PC-3 (cell line): ENCODE measurements around the gene PAFAH2.

Experiments
- EZH2 ChIP-seq: fragments of 300-600 bp; sonication (generic); IDR thresholded peaks from one replicate; pipeline ENCODE4 v1.6.1; 2017; ENCODE audit warnings: antibody characterized with exemption, mild to moderate bottlenecking, low read length; ENCODE audit not compliant: unreplicated experiment
- TF ChIP-seq, protein P1 (sequence below): fragments of 300-600 bp; sonication (generic); conservative IDR thresholded peaks from 2 replicates; pipeline ENCODE4 v1.5.1; 2017; ENCODE audit warnings: antibody characterized with exemption, low read depth, mild to moderate bottlenecking, low read length

DNA sequence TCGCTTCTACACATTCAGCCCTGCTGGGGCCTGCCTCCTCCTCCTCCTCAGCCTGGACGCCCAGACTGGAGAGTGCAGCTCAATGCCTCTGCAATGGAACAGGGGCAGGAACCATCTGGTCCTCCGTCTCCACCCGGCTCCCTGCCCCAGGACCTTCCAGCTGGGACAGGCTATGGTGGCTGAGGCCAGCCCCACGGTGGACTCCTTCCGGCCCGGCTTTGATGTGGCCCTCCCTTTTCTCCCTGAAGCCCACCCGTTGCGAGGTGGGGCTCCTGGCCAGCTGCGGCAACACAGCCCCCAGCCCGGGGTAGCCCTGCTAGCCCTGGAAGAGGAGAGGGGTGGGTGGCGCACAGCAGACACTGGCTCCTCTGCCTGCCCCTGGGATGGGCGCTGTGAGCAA lies 25.1 kb upstream of the PAFAH2 start:
- TF ChIP-seq, protein P1, sequence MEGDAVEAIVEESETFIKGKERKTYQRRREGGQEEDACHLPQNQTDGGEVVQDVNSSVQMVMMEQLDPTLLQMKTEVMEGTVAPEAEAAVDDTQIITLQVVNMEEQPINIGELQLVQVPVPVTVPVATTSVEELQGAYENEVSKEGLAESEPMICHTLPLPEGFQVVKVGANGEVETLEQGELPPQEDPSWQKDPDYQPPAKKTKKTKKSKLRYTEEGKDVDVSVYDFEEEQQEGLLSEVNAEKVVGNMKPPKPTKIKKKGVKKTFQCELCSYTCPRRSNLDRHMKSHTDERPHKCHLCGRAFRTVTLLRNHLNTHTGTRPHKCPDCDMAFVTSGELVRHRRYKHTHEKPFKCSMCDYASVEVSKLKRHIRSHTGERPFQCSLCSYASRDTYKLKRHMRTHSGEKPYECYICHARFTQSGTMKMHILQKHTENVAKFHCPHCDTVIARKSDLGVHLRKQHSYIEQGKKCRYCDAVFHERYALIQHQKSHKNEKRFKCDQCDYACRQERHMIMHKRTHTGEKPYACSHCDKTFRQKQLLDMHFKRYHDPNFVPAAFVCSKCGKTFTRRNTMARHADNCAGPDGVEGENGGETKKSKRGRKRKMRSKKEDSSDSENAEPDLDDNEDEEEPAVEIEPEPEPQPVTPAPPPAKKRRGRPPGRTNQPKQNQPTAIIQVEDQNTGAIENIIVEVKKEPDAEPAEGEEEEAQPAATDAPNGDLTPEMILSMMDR = no peak
- TF ChIP-seq EZH2 = no peak
